Activated T-cell treated with anti-CD3 and anti-CD28 coated beads for 48 hours (primary cell): ENCODE measurements around the gene UBASH3B.
A peak's percentile ranks its signal among the peaks of the same experiment; 100 is the strongest.

Source experiments
- DNase-seq: peaks from one replicate; pipeline ENCODE4 v3.0.0-alpha.2; 2020; ENCODE audit warnings: low read depth

UBASH3B gene

DNA sequence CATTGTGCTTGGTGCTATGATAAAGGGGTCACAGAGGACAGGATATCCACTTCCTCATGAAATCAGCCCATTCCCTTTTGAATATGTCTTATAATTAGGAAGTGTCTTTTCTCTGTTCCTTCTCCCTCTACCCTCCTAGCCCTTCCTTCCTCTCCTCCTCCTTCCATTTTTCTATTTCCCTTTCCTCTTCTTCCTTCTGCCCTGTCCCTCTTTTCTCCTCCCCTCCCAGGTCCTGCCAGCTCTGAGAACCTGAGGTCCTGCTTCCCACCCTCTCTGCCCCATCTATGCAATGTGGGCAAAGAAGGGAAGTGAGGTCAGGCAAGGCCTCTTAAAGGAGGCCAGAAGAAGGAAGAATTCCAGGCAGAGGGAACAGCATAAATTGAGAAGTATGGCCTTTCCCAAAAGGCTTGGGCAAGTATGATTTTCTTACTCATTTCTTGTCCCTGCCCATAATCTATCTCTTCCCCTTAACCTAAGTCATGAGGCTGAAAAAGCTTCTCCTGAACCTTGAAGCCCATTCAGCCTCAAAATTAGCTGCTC, 7.7 kb upstream of the UBASH3B start:
- DNase-seq: no peak

DNA sequence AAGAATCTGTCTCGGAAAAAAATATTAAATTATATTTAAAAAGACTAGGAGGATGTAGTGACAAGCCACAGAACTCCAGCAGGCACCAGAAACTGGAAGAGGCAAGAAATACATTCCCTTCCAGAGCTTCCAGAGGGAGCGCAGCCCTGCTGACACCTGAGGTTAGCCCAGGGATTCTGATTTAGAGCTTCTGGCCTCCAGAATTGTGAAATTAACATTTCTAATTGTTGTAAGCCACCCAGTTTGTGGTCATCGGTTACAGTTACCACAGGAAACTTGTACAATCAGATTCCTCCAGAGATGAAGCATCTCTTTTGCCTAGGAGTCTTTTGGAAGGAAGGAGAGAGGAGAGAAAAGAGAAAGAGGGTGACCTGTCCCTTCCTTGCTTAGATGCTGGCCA, 6.4 kb upstream of the UBASH3B start:
- DNase-seq: no peak

DNA sequence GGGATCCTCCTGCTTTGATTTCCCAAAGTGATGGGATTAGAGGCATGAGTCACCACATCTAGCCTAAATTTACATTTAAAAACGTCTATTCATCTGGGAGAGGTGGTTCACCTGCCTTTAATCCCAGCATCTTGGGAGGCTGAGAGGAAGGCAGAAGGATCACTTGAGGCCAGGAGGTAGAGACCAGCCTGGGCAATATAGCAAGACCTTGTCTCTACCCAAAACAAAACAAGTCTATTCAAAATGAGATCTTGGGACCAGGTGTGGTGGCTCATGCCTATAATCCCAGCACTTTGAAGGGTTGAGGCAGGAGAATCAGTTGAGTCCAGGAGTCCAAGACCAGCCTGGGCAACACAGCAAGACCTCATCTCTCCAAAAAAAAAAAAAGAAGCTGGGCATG, 4.9 kb upstream of the UBASH3B start:
- DNase-seq: no peak

DNA sequence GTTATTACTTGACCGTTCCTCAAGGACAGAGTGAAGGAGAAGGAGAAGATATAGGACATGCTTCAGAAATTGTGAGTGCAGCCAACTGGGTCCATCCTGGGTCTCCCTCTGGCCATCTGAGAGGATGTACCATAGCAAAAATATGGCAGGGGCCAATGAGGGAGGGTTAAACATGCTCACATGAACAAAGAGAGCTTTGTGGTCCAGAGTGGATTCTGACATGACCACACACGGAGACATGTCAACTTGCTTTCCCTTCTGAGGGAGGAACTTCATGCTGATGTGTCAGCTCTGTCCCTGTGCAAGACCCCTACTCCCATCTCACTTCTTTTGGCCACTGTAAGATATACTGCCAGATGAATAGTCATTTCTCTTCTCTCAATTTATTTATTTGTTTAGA, 3.0 kb upstream of the UBASH3B start:
- no peak for DNase-seq

DNA sequence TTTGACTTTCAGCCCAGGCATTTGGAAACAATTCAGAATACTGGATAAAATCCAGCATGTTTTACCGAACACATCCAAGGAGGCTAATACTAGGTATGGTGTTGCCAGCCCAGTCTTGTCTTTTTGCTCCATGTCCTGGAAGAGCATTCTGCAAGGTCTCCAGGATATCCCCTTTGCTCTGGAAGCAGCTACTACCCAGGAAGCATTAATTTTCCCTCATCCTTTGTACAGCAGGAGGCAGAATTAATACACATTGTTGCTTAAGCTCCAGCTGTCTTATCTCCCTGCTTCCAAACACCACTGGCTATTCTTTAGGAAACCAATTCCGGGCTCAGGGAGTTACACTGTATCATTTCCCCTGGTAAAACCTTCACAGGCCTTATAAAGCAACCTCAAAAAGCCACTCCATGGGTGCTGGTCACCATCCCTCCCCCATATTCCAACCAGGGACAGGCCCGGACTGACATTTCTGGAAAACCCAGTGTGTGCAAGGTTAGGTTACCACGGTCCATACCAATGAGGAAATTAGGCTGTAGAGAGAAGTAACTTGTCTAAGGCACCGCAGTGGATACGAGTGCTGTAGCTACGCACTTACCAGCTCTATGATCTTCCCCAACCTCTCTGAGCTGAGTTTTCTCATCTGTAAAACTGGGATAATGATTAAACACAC, 1.5 kb upstream of the UBASH3B start:
- no peak for DNase-seq

DNA sequence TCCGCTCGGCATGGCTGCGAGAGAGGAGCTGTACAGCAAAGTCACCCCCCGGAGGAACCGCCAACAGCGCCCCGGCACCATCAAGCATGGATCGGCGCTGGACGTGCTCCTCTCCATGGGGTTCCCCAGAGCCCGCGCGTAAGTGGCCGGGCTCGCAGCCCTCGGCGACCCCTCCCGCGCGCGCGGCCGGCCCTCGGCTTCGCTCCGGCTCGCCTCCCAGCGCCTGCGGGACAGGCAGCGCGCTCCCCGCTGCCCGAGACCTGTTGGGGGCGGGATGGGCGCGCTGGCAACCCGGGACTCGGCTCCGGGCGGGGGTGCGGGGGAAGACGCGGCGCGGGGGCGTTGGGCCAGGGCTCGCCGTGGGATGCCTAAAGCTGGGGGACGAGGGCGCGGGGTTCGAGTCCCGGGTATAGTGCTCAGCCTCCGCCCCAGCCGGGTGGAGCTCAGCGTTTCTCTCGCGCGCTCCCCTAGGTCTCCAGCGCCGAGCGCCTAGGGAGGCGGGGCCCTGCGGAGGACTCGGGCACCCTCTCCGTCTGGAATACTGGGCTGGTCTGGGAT, 630 bp downstream of the UBASH3B start:
- DNase-seq: peak; percentile 57

DNA sequence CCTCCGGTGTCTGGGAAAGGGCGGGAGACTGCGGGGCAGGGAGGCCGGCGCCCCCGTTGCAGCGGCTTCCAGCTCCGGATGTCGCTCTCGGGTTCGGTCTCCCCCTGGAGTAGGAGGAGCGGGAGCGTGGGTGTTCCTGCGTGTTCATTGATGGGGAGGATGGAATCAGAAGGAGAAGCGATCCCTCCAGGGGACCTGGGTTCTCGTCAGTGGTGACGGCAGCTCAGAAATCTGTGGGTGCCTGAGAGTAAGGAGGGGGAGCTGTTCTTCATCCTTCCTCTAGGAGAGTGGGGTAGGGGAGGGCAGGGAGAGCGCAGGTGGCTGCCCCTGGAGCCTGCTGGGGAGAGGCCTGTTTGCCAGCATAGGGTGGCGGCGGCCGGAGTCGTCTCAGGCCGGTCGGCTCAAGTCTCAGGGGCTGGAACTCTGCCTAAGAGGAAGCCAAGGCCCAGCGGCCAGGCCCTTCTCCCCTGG, 1.1 kb downstream of the UBASH3B start:
- DNase-seq: peak; percentile 37

DNA sequence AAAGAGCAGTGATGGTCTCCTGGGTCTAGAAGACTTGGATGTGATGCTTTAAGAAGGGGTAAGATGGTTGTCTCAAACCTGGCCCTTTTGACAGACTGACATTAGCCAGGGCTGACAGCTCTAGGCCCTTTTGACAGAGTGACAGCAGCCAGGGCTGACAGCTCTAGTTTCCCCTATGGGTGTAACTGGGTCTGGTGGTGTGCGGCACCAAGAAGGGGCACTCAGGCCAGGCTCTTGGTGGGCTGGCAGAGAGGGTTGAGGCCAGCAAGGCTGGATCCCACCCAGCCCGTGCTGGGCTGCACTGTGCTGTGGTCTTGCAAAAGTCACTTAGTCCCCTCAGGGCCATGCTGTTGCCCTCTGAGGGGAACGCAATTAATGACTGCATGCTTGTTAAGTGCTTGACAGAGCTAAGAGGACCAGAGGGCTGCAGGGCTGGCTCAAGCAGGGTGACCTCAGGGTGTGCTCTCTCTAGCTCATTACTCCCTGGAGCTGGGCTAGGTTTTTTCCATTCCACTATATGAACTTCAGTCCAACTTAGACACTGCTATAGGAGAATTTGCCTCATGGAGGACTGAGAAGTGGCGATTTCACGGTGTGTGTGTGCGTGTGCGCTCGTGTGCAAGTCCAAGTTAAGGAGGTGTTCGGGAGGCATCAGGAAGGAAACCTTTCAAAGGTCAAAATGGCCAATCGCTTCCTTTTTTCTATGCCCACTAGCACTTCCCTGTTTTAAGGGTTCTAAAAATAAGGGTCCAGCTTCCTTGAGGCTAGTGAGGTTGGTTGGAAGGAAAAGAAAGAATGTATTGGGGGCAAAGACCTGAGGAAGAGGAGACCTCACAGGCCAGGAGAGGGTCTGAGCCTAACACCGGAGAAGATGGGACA, 4.4 kb downstream of the UBASH3B start:
- DNase-seq: no peak

DNA sequence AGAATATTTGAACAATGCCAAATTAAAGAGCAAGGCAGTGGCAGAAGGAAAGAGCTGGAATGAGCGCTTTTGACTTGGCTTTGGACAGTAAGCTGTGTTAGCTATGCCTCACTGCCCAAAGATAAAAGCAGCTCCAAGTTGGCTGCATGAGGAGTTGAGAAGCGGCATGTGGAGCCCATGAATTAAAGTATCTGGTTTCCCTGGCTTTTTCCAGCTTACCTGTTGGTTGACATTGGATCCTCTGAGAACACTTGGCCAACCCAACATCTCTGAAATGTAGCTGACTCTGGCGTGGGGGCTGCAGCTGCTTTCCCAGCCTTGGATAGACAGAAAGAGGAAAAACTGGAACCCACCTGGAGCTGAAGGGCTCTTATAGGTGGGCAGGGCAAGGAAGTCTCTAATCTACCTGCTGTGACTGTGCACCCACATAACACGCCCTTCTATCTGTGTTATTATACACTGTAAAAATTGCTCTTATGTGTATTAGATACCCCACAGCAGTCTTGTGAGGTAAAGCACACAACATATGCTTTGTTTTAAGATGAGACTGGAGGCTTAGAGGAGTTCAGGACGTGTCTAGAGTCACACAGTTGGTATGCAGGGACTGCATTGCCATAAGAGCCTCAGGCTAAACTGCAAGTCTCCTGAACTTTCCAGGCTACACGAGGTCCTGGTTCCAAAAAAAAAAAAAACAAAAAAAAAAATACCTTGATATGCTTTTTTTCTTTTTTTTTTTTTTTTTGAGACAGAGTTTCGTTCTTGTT, 5.8 kb downstream of the UBASH3B start:
- no peak for DNase-seq

DNA sequence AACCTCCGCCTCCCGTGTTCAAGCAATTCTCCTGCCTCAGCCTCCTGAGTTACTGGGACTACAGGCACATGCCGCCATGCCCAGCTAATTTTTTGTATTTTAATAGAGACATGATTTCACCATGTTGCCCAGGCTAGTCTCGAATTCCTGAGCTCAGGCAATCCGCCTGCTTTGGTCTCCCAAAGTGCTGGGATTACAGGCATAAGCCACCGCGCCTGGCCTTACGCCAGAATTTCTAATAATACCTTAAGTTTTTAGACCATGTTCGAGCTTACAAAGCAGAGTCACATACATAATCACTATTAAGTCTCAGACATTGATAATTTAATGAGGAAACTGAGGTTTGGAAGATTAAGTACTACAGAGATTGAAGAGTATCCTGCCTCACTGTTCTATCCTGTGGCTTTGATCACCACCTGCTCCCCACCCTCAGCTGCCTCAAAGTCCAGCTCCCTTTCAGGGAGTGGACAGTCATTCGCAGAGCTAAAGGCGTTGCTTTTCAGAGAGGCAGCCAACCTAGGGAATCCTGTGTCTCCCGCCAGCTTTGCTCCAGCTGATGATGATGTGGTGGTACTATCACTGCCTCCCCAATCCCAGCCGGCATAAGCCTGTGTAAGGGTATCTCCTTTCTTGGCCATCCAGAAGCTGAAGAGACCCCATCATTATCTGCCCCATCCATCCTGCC, 7.7 kb downstream of the UBASH3B start:
- DNase-seq: no peak

DNA sequence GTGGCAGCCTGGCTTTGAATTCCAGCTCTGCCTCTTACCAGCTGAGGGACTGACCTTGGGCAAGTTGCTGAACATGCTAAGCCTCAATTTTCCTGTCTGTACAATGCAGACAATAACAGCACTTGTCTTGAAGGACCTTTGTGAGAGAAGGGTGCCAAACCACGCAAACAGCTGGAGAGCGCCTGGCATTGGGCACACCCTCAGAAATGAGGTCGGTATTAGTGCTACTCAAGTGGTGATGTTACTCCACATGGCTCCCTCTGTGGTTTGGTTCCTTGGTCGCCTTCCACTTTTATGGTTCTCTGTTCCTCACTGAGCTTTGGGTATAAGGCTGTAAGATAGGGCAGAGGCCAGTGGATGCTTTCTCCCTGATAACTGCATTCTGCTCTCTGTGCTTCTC, 8.2 kb downstream of the UBASH3B start:
- DNase-seq: no peak

DNA sequence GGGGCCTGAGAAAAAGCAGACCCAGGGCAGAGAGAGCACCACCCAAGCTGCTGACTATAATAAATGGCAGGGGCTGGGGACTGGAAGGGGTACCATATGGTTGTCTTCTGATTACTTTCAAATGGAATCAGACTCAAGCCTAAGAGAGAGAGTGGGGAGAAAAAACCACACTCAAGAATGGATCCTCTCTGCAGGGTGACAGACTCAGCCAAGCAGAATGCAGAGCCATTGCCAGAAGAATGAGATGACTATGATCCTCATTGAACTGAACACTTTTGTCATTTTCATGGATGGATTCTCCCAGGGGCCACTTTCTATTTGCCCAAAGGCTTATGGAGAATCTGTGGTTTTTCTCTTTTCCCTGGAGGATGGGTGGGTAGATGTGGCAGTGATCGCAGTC, 8.7 kb downstream of the UBASH3B start:
- DNase-seq: no peak

DNA sequence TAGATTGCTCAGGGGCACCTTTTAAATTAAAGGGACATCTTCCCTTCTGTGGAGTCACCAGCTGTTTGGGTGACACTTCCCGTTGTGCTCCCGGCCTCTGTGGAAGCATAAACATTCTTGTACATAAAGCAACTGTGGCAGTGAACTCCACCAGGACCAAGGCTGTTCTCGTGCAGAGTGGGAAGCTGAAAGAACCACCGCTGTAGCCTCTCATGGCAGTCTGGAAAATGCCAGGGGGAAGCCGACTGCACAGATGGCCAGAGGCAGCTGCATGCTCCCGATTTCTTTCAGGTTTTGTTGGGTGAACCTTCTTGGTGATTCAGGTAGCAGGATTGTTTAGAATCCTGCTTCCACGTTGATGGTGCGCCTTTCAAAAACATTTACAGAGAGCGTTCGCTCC, 10.3 kb downstream of the UBASH3B start:
- no peak for DNase-seq

DNA sequence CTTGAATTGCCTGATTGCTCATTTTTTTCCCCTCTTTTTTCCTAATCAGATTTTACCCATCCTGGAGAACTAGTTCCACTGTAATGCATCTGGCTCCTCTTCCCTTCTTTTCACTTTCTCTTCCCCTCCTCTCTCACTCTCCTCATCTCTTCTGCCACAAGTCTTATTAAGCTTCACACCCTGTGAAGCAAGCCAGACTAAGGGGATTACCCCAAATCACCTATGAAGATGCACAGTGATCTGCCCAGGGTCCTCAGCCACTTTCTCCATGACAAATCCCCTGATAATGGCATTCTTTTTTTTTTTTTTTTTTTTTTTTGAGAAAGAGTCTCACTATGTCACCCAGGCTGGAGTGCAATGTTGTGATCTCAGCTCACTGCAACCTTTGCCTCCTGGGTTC, 11.2 kb downstream of the UBASH3B start:
- no peak for DNase-seq

DNA sequence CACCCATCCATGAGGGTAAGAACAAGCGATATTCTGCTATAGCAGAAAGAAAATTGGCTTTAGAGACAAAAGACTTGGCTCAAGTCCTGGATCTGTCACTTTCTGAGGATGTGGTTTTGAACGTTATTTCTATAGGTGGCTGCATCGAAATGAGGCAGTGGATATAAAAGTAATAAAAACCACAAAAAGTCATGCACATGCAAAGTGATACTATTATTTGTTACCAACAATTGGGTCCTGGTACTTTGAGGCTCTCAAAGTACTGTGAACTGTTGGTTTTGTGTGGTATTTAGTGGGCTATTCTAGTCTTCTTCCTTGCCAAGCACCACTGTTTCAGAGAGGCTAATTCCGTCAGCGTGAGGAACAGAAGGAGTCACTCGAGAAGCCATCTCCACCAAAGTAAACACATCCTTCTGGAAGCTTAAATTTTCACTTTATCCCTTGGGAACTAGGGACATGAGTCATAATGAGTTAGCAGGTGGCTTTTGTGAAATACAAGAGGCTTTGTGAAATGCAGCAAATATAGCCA, 13.1 kb downstream of the UBASH3B start:
- DNase-seq: no peak

DNA sequence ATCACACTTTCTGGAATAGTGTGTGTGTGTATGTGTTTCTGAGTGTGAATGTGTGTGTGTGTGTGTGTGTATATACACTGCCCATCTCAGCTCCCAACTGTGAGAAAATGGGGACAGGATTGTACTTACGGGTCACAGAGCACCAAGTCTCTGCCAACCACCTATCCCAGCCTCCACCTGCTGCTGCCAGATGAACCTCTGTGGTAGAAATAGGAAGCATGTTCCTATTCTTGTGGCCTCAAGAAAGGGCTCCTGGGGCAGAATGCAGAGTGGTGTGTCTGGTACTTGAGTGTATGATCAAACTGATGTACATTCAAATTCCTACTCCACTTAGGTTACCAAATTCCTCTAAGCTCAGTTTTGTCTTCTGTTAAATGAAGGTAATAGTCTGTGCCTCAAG, 14.6 kb downstream of the UBASH3B start:
- DNase-seq: no peak

DNA sequence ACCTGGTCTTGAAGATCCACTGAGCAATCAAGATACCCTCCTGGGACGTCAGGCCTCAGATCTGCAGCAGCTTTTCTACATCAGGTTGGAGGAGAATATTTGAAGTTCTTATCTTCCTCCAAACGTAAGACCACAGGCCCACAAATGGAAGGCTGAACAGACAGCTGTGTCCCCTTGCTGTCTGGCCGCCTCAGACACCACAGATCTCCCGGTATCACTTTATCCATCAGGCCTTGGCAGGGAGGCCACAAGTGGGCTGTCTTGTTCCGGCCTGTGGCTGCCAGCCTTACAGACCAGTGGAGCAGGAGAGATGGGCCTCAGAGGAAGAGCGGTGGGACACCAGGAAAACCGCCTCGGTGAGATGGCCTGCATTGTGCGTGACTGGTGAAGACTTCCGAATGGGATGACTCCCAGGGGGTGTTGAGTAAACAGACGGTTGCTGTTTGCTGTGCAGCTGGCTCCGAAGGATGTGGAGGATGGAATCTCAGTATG, 15.9 kb downstream of the UBASH3B start:
- DNase-seq: no peak

DNA sequence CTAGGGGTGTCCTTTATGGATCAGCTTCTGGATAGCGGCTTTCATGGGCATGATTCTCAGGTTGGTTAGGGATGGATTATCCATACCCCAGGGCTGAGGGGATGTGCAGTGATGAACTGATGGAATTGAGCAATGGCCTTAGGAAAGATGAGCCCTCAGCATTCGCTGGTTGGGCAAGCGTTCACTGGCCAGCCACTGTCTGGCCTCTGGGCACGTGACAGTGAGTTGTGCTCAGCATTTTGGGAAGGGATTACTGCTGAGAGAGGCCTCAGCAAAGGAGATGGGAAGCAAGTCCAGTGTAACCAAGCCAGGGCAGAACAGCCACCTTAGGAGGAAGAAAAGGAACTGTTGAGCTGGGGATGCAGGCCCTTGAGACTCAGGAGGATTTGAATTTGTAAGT, 17.4 kb downstream of the UBASH3B start:
- no peak for DNase-seq

DNA sequence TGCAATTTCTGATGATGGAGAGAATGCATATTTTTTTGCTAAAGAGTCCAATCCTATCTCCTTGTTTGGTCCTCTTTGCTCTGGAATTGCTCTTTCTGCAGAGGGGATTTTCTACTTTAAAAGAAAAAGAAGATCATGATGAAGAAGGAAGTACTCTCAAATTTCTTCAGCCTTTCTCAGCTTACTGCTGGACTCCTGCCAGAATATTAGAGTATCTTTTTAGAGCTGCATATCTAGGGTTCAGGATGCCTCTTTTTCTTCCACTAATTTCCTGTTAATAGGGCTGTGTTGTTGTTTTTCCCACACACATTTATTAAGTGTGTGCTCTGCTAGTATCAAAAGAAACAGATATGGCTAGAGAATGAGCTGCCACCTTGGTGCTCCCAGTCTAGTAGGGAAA, 18.2 kb downstream of the UBASH3B start:
- DNase-seq: no peak

DNA sequence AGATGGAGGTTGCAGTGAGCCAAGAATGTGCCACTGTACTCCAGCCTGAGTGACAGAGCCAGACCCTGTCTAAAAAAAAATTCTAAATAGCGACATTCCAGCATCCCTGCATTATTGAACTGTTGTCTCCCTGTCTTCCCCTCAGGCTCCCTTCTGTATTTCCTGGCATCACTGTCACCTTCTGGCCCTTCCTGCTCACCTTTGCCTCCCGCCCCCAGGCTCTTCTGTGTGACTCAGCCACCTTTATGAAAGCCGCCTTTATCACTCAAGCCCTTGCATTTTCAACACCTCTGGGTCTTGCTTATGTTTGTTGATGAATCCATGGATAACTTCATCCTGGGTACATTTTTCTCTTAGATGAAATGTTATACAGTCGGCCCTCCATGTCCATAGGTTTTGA, 21.1 kb downstream of the UBASH3B start:
- no peak for DNase-seq

DNA sequence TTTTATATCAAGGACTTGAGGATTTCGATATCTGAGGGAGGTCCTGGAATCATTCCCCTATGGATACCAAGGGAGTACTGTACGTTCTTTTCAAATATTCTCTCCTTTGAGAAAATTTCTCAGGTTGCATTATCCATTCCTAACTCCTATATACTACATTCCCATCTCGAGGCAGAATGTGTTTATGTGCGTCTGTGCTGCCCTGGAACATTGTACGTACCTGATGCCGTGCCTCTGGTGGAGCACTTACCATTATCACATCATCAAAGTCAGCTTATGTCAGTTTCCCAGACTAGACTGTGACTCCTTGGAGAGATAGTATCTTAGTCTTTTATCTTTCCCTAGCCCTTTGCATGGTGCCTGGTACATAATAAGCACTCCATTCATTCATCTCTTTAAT, 21.7 kb downstream of the UBASH3B start:
- DNase-seq: no peak
